Measurements from ENCODE around the gene SUOX. TPM values are rescaled to one million over a fixed set of nuclear protein-coding genes. Genes with fewer than 3 reads are reported as not detected.
"Not testable (repeated sequence)": the region's sequence is repeated elsewhere in the genome, so short reads cannot be mapped to it uniquely, and the experiment has no call there.

Gene SUOX
- total and polyA plus RNA-seq, 4 donors, result 17.7 to 46.1 (median 41.1) TPM

DNA sequence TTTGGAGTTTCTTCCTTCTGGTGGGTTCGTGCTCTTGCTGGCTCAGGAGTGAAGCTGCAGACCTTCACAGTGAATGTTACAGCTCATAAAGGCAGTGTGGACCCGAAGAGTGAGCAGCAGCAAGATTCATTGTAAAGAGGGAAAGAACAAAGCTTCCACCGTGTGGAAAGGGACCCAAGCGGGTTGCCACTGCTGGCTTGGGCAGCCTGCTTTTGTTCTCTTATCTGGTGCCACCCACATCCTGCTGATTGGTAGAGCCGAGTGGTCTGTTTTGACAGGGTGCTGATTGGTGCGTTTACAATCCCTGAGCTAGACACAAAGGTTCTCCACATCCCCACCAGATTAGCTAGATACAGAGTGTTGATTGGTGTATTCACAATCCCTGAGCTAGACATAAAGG lies 2.4 kb downstream of the SUOX start:
- not testable (repeated sequence) for H3K27me3 ChIP-seq (ENCODE audit: control insufficient read depth, insufficient read depth, low read length); H3K27ac ChIP-seq (ENCODE audit: low read depth, low read length); H3K4me3 ChIP-seq (ENCODE audit: low read depth, low read length); DNase-seq (ENCODE audit: low read depth in 4 of 6, low spot score in 6 of 6); H3K9me3 ChIP-seq (ENCODE audit: control insufficient read depth, insufficient read depth, low read length)
- Histone ChIP-seq H3K4me1 (ENCODE audit: control insufficient read depth, insufficient read depth, low read length) (peaks cover 16% of the 10 kb centered on the region), H3K36me3 (ENCODE audit: control insufficient read depth, insufficient read depth, low read length) (peaks cover 49% of the 10 kb centered on the region)
- WGBS (ENCODE audit: insufficient coverage), result 68% methylated on average over 2 of the region's 6 CpGs

GRCh38 chr12:55999999-56000540 lies 3.0 kb downstream of the SUOX start:
- not testable (repeated sequence) for H3K9me3 ChIP-seq (ENCODE audit: control insufficient read depth, insufficient read depth, low read length); H3K27me3 ChIP-seq (ENCODE audit: control insufficient read depth, insufficient read depth, low read length); DNase-seq (ENCODE audit: low read depth in 4 of 6, low spot score in 6 of 6); H3K27ac ChIP-seq (ENCODE audit: low read depth, low read length); H3K4me3 ChIP-seq (ENCODE audit: low read depth, low read length)
- H3K36me3 ChIP-seq (ENCODE audit: control insufficient read depth, insufficient read depth, low read length), result peaks cover 53% of the 10 kb centered on the region
- H3K4me1 ChIP-seq (ENCODE audit: control insufficient read depth, insufficient read depth, low read length), result peaks cover 16% of the 10 kb centered on the region
- WGBS (ENCODE audit: insufficient coverage), result 89% methylated on average over 25 of the region's 33 CpGs

- peaks cover 51% of the 10 kb centered on the region for H3K36me3 ChIP-seq (ENCODE audit: control insufficient read depth, insufficient read depth, low read length)
- H3K27me3 ChIP-seq (ENCODE audit: control insufficient read depth, insufficient read depth, low read length), result no peaks in the 10 kb centered on the region
- no peaks in the 10 kb centered on the region for H3K9me3 ChIP-seq (ENCODE audit: control insufficient read depth, insufficient read depth, low read length)
- H3K4me3 ChIP-seq (ENCODE audit: low read depth, low read length), result no peak overlapping the region
- DNase-seq (ENCODE audit: low read depth in 4 of 6, low spot score in 6 of 6), result no peak
- H3K4me1 ChIP-seq (ENCODE audit: control insufficient read depth, insufficient read depth, low read length), result peaks cover 12% of the 10 kb centered on the region
- H3K27ac ChIP-seq (ENCODE audit: low read depth, low read length), result no peak overlapping the region
- 86% methylated on average over 5 of the region's 7 CpGs for whole genome bisulfite sequencing (ENCODE audit: insufficient coverage)
Measured at GRCh38 chr12:56001487-56002100, 4.5 kb downstream of the SUOX start.

- Histone ChIP-seq H3K4me1 (ENCODE audit: control insufficient read depth, insufficient read depth, low read length) (peaks cover 18% of the 10 kb centered on the region), H3K36me3 (ENCODE audit: control insufficient read depth, insufficient read depth, low read length) (peaks cover 51% of the 10 kb centered on the region)
- not testable (repeated sequence) for DNase-seq (ENCODE audit: low read depth in 4 of 6, low spot score in 6 of 6); H3K27me3 ChIP-seq (ENCODE audit: control insufficient read depth, insufficient read depth, low read length); H3K27ac ChIP-seq (ENCODE audit: low read depth, low read length); H3K9me3 ChIP-seq (ENCODE audit: control insufficient read depth, insufficient read depth, low read length); H3K4me3 ChIP-seq (ENCODE audit: low read depth, low read length)
- WGBS (ENCODE audit: insufficient coverage), result 92% methylated on average over 5 of the region's 5 CpGs
Measured at GRCh38 chr12:56003376-56003775, 6.3 kb downstream of the SUOX start.

- Histone ChIP-seq H3K27ac (ENCODE audit: low read depth, low read length) (no peak overlapping the region), H3K4me1 (ENCODE audit: control insufficient read depth, insufficient read depth, low read length) (peaks cover 15% of the 10 kb centered on the region), H3K36me3 (ENCODE audit: control insufficient read depth, insufficient read depth, low read length) (peaks cover 46% of the 10 kb centered on the region), H3K4me3 (ENCODE audit: low read depth, low read length) (no peak overlapping the region), H3K27me3 (ENCODE audit: control insufficient read depth, insufficient read depth, low read length) (no peaks in the 10 kb centered on the region), H3K9me3 (ENCODE audit: control insufficient read depth, insufficient read depth, low read length) (no peaks in the 10 kb centered on the region)
- 95% methylated on average over 10 of the region's 10 CpGs for WGBS (ENCODE audit: insufficient coverage)
- no peak for DNase-seq (ENCODE audit: low read depth in 4 of 6, low spot score in 6 of 6)
Measured at GRCh38 chr12:56004211-56004610, 7.1 kb downstream of the SUOX start.

- H3K9me3 ChIP-seq (ENCODE audit: control insufficient read depth, insufficient read depth, low read length), result no peaks in the 10 kb centered on the region
- peak overlapping the region; percentile 66 for H3K4me3 ChIP-seq (ENCODE audit: low read depth, low read length)
- peak in 4 of 6 donors; percentile 33 to 94 (median 72) for DNase-seq (ENCODE audit: low read depth in 4 of 6, low spot score in 6 of 6)
- no peaks in the 10 kb centered on the region for H3K27me3 ChIP-seq (ENCODE audit: control insufficient read depth, insufficient read depth, low read length)
- H3K36me3 ChIP-seq (ENCODE audit: control insufficient read depth, insufficient read depth, low read length), result peaks cover 25% of the 10 kb centered on the region
- H3K27ac ChIP-seq (ENCODE audit: low read depth, low read length), result peak overlapping the region; percentile 87
- H3K4me1 ChIP-seq (ENCODE audit: control insufficient read depth, insufficient read depth, low read length), result peaks cover 15% of the 10 kb centered on the region
- under 1% methylated on average over 28 of the region's 44 CpGs for WGBS (ENCODE audit: insufficient coverage)
Measured at GRCh38 chr12:56007564-56008559, 10.8 kb downstream of the SUOX start.

GRCh38 chr12:56010111-56010570 lies 13.1 kb downstream of the SUOX start:
- DNase-seq (ENCODE audit: low read depth in 4 of 6, low spot score in 6 of 6), result no peak
- 57% methylated on average over 1 of the region's 2 CpGs for WGBS (ENCODE audit: insufficient coverage)
- H3K27ac ChIP-seq (ENCODE audit: low read depth, low read length), result no peak overlapping the region

DNA sequence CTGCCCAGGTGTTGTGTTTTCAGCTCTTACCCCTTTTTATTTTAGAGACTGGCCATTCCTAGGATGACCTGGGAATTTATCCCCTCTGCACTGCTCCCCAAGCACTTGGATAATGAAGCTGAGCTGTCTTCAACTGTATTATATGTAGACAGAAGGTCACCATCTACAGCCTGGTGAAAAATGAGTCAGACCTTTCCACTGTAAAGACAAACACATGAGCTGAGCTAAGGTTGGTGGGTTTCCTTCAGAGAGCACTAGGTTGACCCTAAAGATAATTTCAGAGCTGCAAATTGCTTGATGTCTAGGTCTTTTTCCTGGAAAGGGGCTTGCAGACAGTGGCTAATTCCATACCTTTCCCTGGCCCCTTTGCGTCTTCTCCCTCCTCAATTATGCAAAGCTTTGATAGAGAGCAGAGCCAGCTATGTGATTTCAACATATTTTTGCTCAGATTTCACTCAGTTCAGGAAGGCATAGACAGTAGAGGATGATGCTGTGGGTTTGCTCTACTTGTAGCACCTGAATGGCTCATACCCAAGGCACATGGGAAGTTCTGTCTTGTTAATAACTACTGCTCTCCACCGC lies 14.5 kb downstream of the SUOX start:
- Histone ChIP-seq H3K36me3 (ENCODE audit: control insufficient read depth, insufficient read depth, low read length) (peaks cover 10% of the 10 kb centered on the region), H3K27me3 (ENCODE audit: control insufficient read depth, insufficient read depth, low read length) (no peaks in the 10 kb centered on the region), H3K9me3 (ENCODE audit: control insufficient read depth, insufficient read depth, low read length) (no peaks in the 10 kb centered on the region), H3K4me3 (ENCODE audit: low read depth, low read length) (no peak overlapping the region), H3K27ac (ENCODE audit: low read depth, low read length) (no peak overlapping the region), H3K4me1 (ENCODE audit: control insufficient read depth, insufficient read depth, low read length) (peaks cover 18% of the 10 kb centered on the region)
- no peak for DNase-seq (ENCODE audit: low read depth in 4 of 6, low spot score in 6 of 6)
- WGBS (ENCODE audit: insufficient coverage), result no CpG with 5 or more reads among the region's 2 CpGs

More at GRCh38 chr12:56010111-56010570, 13.1 kb downstream of the SUOX start:
- Histone ChIP-seq H3K4me3 (ENCODE audit: low read depth, low read length) (no peak overlapping the region), H3K27me3 (ENCODE audit: control insufficient read depth, insufficient read depth, low read length) (no peaks in the 10 kb centered on the region), H3K36me3 (ENCODE audit: control insufficient read depth, insufficient read depth, low read length) (peaks cover 9% of the 10 kb centered on the region), H3K9me3 (ENCODE audit: control insufficient read depth, insufficient read depth, low read length) (no peaks in the 10 kb centered on the region), H3K4me1 (ENCODE audit: control insufficient read depth, insufficient read depth, low read length) (peaks cover 18% of the 10 kb centered on the region)

GRCh38 chr12:56013482-56013881 lies 16.4 kb downstream of the SUOX start:
- no peaks in the 10 kb centered on the region for H3K27me3 ChIP-seq (ENCODE audit: control insufficient read depth, insufficient read depth, low read length)
- H3K36me3 ChIP-seq (ENCODE audit: control insufficient read depth, insufficient read depth, low read length), result peaks cover 10% of the 10 kb centered on the region
- no peaks in the 10 kb centered on the region for H3K9me3 ChIP-seq (ENCODE audit: control insufficient read depth, insufficient read depth, low read length)
- H3K4me1 ChIP-seq (ENCODE audit: control insufficient read depth, insufficient read depth, low read length), result peaks cover 4% of the 10 kb centered on the region
- H3K27ac ChIP-seq (ENCODE audit: low read depth, low read length), result no peak overlapping the region
- DNase-seq (ENCODE audit: low read depth in 4 of 6, low spot score in 6 of 6), result no peak
- WGBS (ENCODE audit: insufficient coverage), result 91% methylated on average over 5 of the region's 5 CpGs
- H3K4me3 ChIP-seq (ENCODE audit: low read depth, low read length), result no peak overlapping the region

Data from spinal cord (tissue), 10 donors.